Activated CD8-positive, alpha-beta memory T cell treated with anti-CD3 and anti-CD28 coated beads for 24 hours (primary cell): ENCODE data around the gene NSF.
"Not testable (repeated sequence)": the region's sequence is repeated elsewhere in the genome, so short reads cannot be mapped to it uniquely, and the experiment has no call there.

Source experiments
- DNase-seq: peaks from one replicate; pipeline ENCODE4 v3.0.0-alpha.2; 2020

Gene NSF

GRCh38 chr17:46777943-46778915 lies 187.8 kb downstream of the NSF start:
- no peak for DNase-seq

GRCh38 chr17:46780003-46780373 lies 189.5 kb downstream of the NSF start:
- no peak for DNase-seq

- no peak for DNase-seq
Observed at GRCh38 chr17:46782250-46782953, 191.9 kb downstream of the NSF start.

GRCh38 chr17:46783031-46783593 lies 192.6 kb downstream of the NSF start:
- no peak for DNase-seq

- no peak for DNase-seq
Observed at GRCh38 chr17:46785696-46786095, 195.2 kb downstream of the NSF start.

GRCh38 chr17:46787478-46787877 lies 197.0 kb downstream of the NSF start:
- DNase-seq = no peak

GRCh38 chr17:46788300-46788699 lies 197.8 kb downstream of the NSF start:
- no peak for DNase-seq

- DNase-seq = no peak
Observed at GRCh38 chr17:46788796-46789195, 198.3 kb downstream of the NSF start.

- DNase-seq = no peak
Observed at GRCh38 chr17:46789610-46790009, 199.1 kb downstream of the NSF start.

- no peak for DNase-seq
Observed at GRCh38 chr17:46790216-46790615, 199.7 kb downstream of the NSF start.

GRCh38 chr17:46791531-46791930 lies 201.1 kb downstream of the NSF start:
- DNase-seq = no peak

GRCh38 chr17:46792071-46792470 lies 201.6 kb downstream of the NSF start:
- no peak for DNase-seq

GRCh38 chr17:46793023-46793422 lies 202.6 kb downstream of the NSF start:
- not testable (repeated sequence) for DNase-seq

- no peak for DNase-seq
Observed at GRCh38 chr17:46793541-46793940, 203.1 kb downstream of the NSF start.

GRCh38 chr17:46794318-46794717 lies 203.8 kb downstream of the NSF start:
- DNase-seq = no peak

- no peak for DNase-seq
Observed at GRCh38 chr17:46795379-46795952, 205.0 kb downstream of the NSF start.

- DNase-seq = no peak
Observed at GRCh38 chr17:46796084-46796483, 205.6 kb downstream of the NSF start.

- no peak for DNase-seq
Observed at GRCh38 chr17:46796524-46796923, 206.1 kb downstream of the NSF start.

GRCh38 chr17:46796956-46797530 lies 206.6 kb downstream of the NSF start:
- DNase-seq = no peak

GRCh38 chr17:46800573-46800972 lies 210.1 kb downstream of the NSF start:
- no peak for DNase-seq

- no peak for DNase-seq
Observed at GRCh38 chr17:46802800-46803199, 212.3 kb downstream of the NSF start.

GRCh38 chr17:46803544-46803943 lies 213.1 kb downstream of the NSF start:
- no peak for DNase-seq

- no peak for DNase-seq
Observed at GRCh38 chr17:46805771-46806170, 215.3 kb downstream of the NSF start.
